Endothelial cell of umbilical vein (primary cell): Measurements from ENCODE around the gene TLN1. TPM values are rescaled to one million over a fixed set of nuclear protein-coding genes. Genes with fewer than 3 reads are reported as not detected.

Experiments
- BruUV-seq: library from RNA; stranded (reverse); fragments of 400-500 nt; replicated peaks from 2 replicates; lab custom pipeline; 2021; lab: Mats Ljungman, UMichigan
- CTCF ChIA-PET: fragments of 300-600, 350-600 bp; sonication (Branson Sonifier 250); formaldehyde crosslinking; loops from one replicate; lab custom pipeline; 2021; ENCODE audit warnings: antibody characterized with exemption, inconsistent platforms; lab: Charles Lee
- POLR2A ChIA-PET: fragments of 300-600, 350-600 bp; sonication (Branson Sonifier 250); formaldehyde crosslinking; loops from one replicate; lab custom pipeline; 2021; ENCODE audit warnings: antibody characterized with exemption, inconsistent platforms; lab: Charles Lee
- DNase-seq: peaks from one replicate; pipeline ENCODE4 v3.0.0-alpha.2; 2011; ENCODE audit warnings: low read depth, low spot score
- FAIRE-seq: peaks from 2 replicates; lab custom pipeline; 2011; peaks lifted over from hg19 to GRCh38; lab: Jason Lieb, UNC
- H2AFZ ChIP-seq: 2 replicates; pipeline ENCODE4 v1.6.0; 2012; ENCODE audit warnings: low read depth, low read length, control low read depth, inconsistent platforms
- H3K27ac ChIP-seq: 2 replicates; pipeline ENCODE4 v1.5.1; 2011; ENCODE audit warnings: low read depth, mild to moderate bottlenecking, control low read depth, low read length, moderate library complexity; ENCODE audit not compliant: insufficient read depth
- H3K27me3 ChIP-seq, 2 experiments: 2 replicates each; pipeline versions ENCODE4 v1.6.0 to v1.6.1; 2011; ENCODE audit warnings: low read length in 2 of 2, mixed read lengths in 1 of 2; ENCODE audit not compliant: control insufficient read depth in 2 of 2, insufficient read depth in 2 of 2
- H3K36me3 ChIP-seq, 2 experiments: 2 replicates in 1 of 2; 3 replicates in 1 of 2; pipeline ENCODE4 v1.5.1; 2011; ENCODE audit warnings: low read length in 2 of 2, mild to moderate bottlenecking in 1 of 2, moderate library complexity in 1 of 2; ENCODE audit not compliant: control insufficient read depth in 2 of 2, insufficient read depth in 2 of 2; ENCODE audit errors: extremely low read depth in 1 of 2
- H3K4me1 ChIP-seq: 3 replicates; pipeline ENCODE4 v1.5.1; 2011; ENCODE audit warnings: mild to moderate bottlenecking, low read length; ENCODE audit not compliant: control insufficient read depth, insufficient read depth; ENCODE audit errors: extremely low read depth
- H3K4me2 ChIP-seq: 2 replicates; pipeline ENCODE4 v1.6.1; 2011; ENCODE audit warnings: low read length, control low read depth, mixed read lengths; ENCODE audit not compliant: insufficient read depth
- H3K4me3 ChIP-seq, 3 experiments: fragments of 200-600 bp in 1 of 3; sonication (generic), shearing (Covaris generic) in 1 of 3; replicated peaks in 1 of 3; 2 replicates each; pipeline ENCODE4 v1.5.1; 2011 to 2016; ENCODE audit warnings: control low read depth in 3 of 3, low read length in 3 of 3, mild to moderate bottlenecking in 2 of 3, inconsistent platforms in 1 of 3, low read depth in 1 of 3, moderate library complexity in 1 of 3; ENCODE audit not compliant: insufficient read depth in 1 of 3
- H3K79me2 ChIP-seq: 2 replicates; pipeline ENCODE4 v1.6.0; 2012; ENCODE audit warnings: low read length, inconsistent platforms; ENCODE audit not compliant: control insufficient read depth, insufficient read depth
- H3K9ac ChIP-seq: replicated peaks from 2 replicates; pipeline ENCODE3; 2011; ENCODE audit warnings: low read length, control low read depth; ENCODE audit not compliant: insufficient read depth; ENCODE audit errors: extremely low read depth
- H3K9me1 ChIP-seq: replicated peaks from 3 replicates; pipeline ENCODE4 v1.6.0; 2011; ENCODE audit warnings: mild to moderate bottlenecking, low read length; ENCODE audit not compliant: control insufficient read depth, insufficient read depth; ENCODE audit errors: extremely low read depth
- H3K9me3 ChIP-seq: replicated peaks from 2 replicates; pipeline ENCODE4 v1.5.1; 2012; ENCODE audit warnings: low read length, inconsistent platforms; ENCODE audit not compliant: control insufficient read depth, insufficient read depth
- H4K20me1 ChIP-seq: replicated peaks from 2 replicates; pipeline ENCODE3; 2011; ENCODE audit warnings: mild to moderate bottlenecking, low read length; ENCODE audit not compliant: control insufficient read depth, insufficient read depth; ENCODE audit errors: extremely low read depth
- CTCF ChIP-seq, 2 donors: IDR thresholded peaks; 1 replicate in 1 of 2; 2 replicates in 1 of 2; pipeline ENCODE4 v1.5.1; 2011; ENCODE audit warnings: low read length in 2 of 2, mild to moderate bottlenecking in 2 of 2, moderate library complexity in 2 of 2, control low read depth in 1 of 2, inconsistent platforms in 1 of 2, low read depth in 1 of 2; ENCODE audit not compliant: insufficient read depth in 1 of 2; ENCODE audit errors: extremely low read depth in 1 of 2
- EZH2 ChIP-seq: IDR thresholded peaks from 2 replicates; pipeline ENCODE4 v1.6.1; 2012; ENCODE audit warnings: borderline replicate concordance, low read depth, mild to moderate bottlenecking, moderate library complexity, low read length, inconsistent platforms; ENCODE audit not compliant: severe bottlenecking
- FOS ChIP-seq: IDR thresholded peaks from 2 replicates; pipeline ENCODE4 v1.6.1; 2011; ENCODE audit warnings: mild to moderate bottlenecking, low read length, moderate library complexity, borderline replicate concordance; ENCODE audit not compliant: insufficient read depth
- GATA2 ChIP-seq: IDR thresholded peaks from 2 replicates; pipeline ENCODE4 v1.7.0; 2011; ENCODE audit warnings: low read depth, mild to moderate bottlenecking, moderate library complexity, mixed read lengths, low read length; ENCODE audit not compliant: insufficient read length, insufficient read depth
- JUN ChIP-seq: IDR thresholded peaks from 2 replicates; pipeline ENCODE4 v1.6.1; 2011; ENCODE audit warnings: borderline replicate concordance, low read depth; ENCODE audit not compliant: insufficient read length, insufficient read depth
- MYC ChIP-seq: IDR thresholded peaks from one replicate; pipeline ENCODE4 v1.6.1; 2011; ENCODE audit warnings: mild to moderate bottlenecking, low read depth, low read length
- POLR2A ChIP-seq: IDR thresholded peaks from 2 replicates; pipeline ENCODE4 v1.6.1; 2012; ENCODE audit warnings: low read depth, mild to moderate bottlenecking, control low read depth, low read length
- POLR2AphosphoS5 ChIP-seq: IDR thresholded peaks from 2 replicates; pipeline ENCODE4 v1.6.1; 2012; ENCODE audit warnings: low read depth, mild to moderate bottlenecking, control low read depth, low read length, moderate library complexity; ENCODE audit not compliant: insufficient read depth
- dilution Hi-C: fragments of 300-500 bp; cut with MboI; formaldehyde crosslinking; loops from one replicate; pipeline ENCODE4 v1.15.0; 2019; ENCODE audit warnings: low sequenced_read_pairs; ENCODE audit not compliant: extremely low pct_ligation_motif_present
- intact Hi-C: fragments of 100-400 bp; cut with micrococcal nuclease; formaldehyde crosslinking; loops from one replicate; pipeline ENCODE4 v1.10.0; 2022
- polyA plus RNA-seq, 4 experiments: library from polyadenylated mRNA; depleted of rRNA in 3 of 4; stranded (reverse) in 3 of 4; unstranded in 1 of 4; fragments of >200 nt; gene quantifications; 2 replicates each; pipeline versions ENCODE4 v1.2.1 to v1.2.3, GENCODE V29; 2011 to 2012; ENCODE audit warnings: missing spikeins in 1 of 4
- total RNA-seq: library from RNA; stranded (reverse); gene quantifications from 2 replicates; pipeline ENCODE4 v1.2.3, GENCODE V29; 2021
- TF ChIP-seq, protein P1 (sequence below): IDR thresholded peaks from 2 replicates; pipeline ENCODE4 v1.6.1; 2011; ENCODE audit not compliant: insufficient read depth, insufficient read length

Gene TLN1
- total and polyA plus RNA-seq, 2 donors (not counting 3 experiments of a cell fraction or from before 2014, with no cell fraction given) = 120 to 450 TPM

DNA sequence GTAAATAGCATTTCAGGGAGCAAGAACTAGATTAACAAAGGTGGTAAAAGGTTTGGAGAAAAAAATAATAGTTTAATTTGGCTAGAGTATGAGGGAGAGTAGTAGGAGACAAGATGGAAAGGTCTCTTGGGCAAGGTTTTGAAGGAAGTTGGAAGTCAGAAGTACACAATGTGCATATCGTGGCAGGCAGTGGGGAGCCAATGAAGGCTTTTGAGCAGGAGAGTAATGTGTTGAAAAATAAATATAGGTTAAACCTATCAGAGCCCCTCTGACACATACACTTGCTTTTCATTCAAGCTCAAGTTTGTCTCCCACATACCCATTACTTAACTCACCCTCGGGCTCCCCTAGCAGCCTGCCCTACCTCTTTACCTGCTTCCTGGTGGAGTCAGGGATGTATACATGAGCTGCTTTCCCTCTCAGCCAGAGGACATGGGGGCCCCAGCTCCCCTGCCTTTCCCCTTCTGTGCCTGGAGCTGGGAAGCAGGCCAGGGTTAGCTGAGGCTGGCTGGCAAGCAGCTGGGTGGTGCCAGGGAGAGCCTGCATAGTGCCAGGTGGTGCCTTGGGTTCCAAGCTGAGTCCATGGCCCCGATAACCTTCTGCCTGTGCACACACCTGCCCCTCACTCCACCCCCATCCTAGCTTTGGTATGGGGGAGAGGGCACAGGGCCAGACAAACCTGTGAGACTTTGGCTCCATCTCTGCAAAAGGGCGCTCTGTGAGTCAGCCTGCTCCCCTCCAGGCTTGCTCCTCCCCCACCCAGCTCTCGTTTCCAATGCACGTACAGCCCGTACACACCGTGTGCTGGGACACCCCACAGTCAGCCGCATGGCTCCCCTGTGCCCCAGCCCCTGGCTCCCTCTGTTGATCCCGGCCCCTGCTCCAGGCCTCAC, 58.6 kb downstream of the TLN1 start, which contains the start of gene CA9:
TSS of gene CA9 (plus strand) at position 797 of the 893 bp plus-strand sequence. CDS start at position 829, 32 bp downstream.
- Histone ChIP-seq H3K36me3 (no peaks in the 10 kb centered on the region), H3K9me1 (no peaks in the 10 kb centered on the region), H3K4me2 (no peak within 1 kb of the TSS), H3K4me3 (no peak within 1 kb of the TSS), H3K4me1 (peaks cover 5% of the 10 kb centered on the region), H3K27ac (no peak within 1 kb of the TSS), H3K79me2 (no peaks in the 10 kb centered on the region), H3K9ac (no peak within 1 kb of the TSS), H4K20me1 (no peaks in the 10 kb centered on the region), H2AFZ (no peak within 1 kb of the TSS), H3K9me3 (no peaks in the 10 kb centered on the region), H3K27me3 (peaks cover 3 to 11% of the 10 kb centered on the region in 2 experiments)
- intact Hi-C loops = no loop called here
- CTCF ChIA-PET = interaction anchor here (0.9 to 1.5 kb wide), 4 partner anchors 11 to 23 kb away, joined by 3 to 7 read pairs (median 5); no protein-coding TSS in a partner anchor
- FAIRE-seq (no peak), DNase-seq (no peak)
- POLR2A ChIA-PET = no interaction called here
- dilution Hi-C loops = no loop called here
- TF ChIP-seq, protein P1, sequence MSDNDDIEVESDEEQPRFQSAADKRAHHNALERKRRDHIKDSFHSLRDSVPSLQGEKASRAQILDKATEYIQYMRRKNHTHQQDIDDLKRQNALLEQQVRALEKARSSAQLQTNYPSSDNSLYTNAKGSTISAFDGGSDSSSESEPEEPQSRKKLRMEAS = no peak
- TF ChIP-seq EZH2 (no peak), GATA2 (no peak), CTCF (IDR thresholded peaks at IDR 0.05; ENCODE audit: extremely low read depth in 1 of 2, insufficient read depth in 1 of 2, low read depth in 1 of 2, low read length in 2 of 2) (no peak), FOS (no peak), POLR2AphosphoS5 (no peak), POLR2A (no peak), JUN (no peak), MYC (no peak)
- BruUV-seq = no TSS peak
